PC-3 (cell line): ENCODE measurements around the gene ZNF681.
"Not testable (repeated sequence)": the region's sequence is repeated elsewhere in the genome, so short reads cannot be mapped to it uniquely, and the experiment has no call there.

Experiments
- EZH2phosphoT487 ChIP-seq: fragments of 300-600 bp; sonication (generic); IDR thresholded peaks from 2 replicates; pipeline ENCODE4 v1.6.1; 2018; ENCODE audit warnings: mild to moderate bottlenecking, antibody characterized with exemption, low read length, borderline replicate concordance
- TF ChIP-seq, protein P1 (sequence below): fragments of 300-600 bp; sonication (generic); conservative IDR thresholded peaks from 2 replicates; pipeline ENCODE4 v1.5.1; 2017; ENCODE audit warnings: antibody characterized with exemption, low read depth, mild to moderate bottlenecking, low read length

DNA sequence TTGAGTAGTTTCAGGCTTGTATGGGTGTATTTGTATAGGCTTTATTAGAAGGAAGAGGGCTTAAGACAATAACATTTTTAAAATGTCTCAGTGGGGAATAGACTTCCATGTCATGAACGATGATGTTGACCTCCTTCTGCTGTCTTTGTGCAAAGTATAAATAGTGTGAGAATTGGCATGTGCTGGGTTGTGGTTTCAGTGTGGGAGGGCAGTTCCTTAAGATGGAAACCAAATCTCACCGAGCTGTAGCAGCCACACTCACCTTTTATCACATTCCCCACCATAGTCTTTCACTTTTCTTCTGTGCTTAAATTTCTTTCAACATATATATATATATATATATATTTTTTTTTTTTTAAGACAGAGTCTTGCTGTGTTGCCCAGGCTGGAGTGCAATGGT, 1.6 kb upstream of the ZNF681 start:
- TF ChIP-seq, protein P1, sequence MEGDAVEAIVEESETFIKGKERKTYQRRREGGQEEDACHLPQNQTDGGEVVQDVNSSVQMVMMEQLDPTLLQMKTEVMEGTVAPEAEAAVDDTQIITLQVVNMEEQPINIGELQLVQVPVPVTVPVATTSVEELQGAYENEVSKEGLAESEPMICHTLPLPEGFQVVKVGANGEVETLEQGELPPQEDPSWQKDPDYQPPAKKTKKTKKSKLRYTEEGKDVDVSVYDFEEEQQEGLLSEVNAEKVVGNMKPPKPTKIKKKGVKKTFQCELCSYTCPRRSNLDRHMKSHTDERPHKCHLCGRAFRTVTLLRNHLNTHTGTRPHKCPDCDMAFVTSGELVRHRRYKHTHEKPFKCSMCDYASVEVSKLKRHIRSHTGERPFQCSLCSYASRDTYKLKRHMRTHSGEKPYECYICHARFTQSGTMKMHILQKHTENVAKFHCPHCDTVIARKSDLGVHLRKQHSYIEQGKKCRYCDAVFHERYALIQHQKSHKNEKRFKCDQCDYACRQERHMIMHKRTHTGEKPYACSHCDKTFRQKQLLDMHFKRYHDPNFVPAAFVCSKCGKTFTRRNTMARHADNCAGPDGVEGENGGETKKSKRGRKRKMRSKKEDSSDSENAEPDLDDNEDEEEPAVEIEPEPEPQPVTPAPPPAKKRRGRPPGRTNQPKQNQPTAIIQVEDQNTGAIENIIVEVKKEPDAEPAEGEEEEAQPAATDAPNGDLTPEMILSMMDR, result not testable (repeated sequence)
- TF ChIP-seq EZH2phosphoT487, result not testable (repeated sequence)
